Neuronal stem cell (in vitro differentiated cells): ENCODE results near the gene MSX2.

Experiments used
- DNase-seq: peaks from one replicate; pipeline ENCODE4 v3.0.0-alpha.2; 2013; ENCODE audit warnings: low spot score
- H2AFZ ChIP-seq: one replicate; pipeline ENCODE4 v1.6.1; 2013; ENCODE audit warnings: mild to moderate bottlenecking, low read length, inconsistent platforms
- H2AK5ac ChIP-seq: 2 replicates; pipeline ENCODE4 v1.6.1; 2013; ENCODE audit warnings: low read depth, mild to moderate bottlenecking, inconsistent platforms, low read length, moderate library complexity, mixed read lengths
- H2BK120ac ChIP-seq: 2 replicates; pipeline ENCODE4 v1.6.1; 2013; ENCODE audit warnings: low read depth, mild to moderate bottlenecking, inconsistent platforms, low read length, moderate library complexity, mixed read lengths
- H2BK12ac ChIP-seq: one replicate; pipeline ENCODE4 v1.6.1; 2013; ENCODE audit warnings: low read length, inconsistent platforms
- H2BK15ac ChIP-seq: 2 replicates; pipeline ENCODE4 v1.6.1; 2013; ENCODE audit warnings: mild to moderate bottlenecking, low read length, inconsistent platforms, mixed read lengths
- H2BK5ac ChIP-seq: one replicate; pipeline ENCODE4 v1.6.1; 2013; ENCODE audit warnings: inconsistent platforms, mild to moderate bottlenecking, low read length, moderate library complexity
- H3K14ac ChIP-seq: one replicate; pipeline ENCODE4 v1.6.1; 2013; ENCODE audit warnings: low read length, inconsistent platforms
- H3K18ac ChIP-seq: 2 replicates; pipeline ENCODE4 v1.6.1; 2013; ENCODE audit warnings: low read length, inconsistent platforms
- H3K23ac ChIP-seq: 2 replicates; pipeline ENCODE4 v1.6.1; 2013; ENCODE audit warnings: low read depth, mild to moderate bottlenecking, mixed read lengths, low read length, inconsistent platforms; ENCODE audit not compliant: poor library complexity
- H3K27ac ChIP-seq: replicated peaks from 3 replicates; pipeline ENCODE4 v1.5.1; 2013; ENCODE audit warnings: low read length, inconsistent platforms
- H3K27me3 ChIP-seq, 3 experiments: 2 replicates each; pipeline ENCODE4 v1.6.1; 2013; ENCODE audit warnings: low read length in 3 of 3, mild to moderate bottlenecking in 2 of 3, inconsistent platforms in 1 of 3, low read depth in 1 of 3, mixed read lengths in 1 of 3, moderate library complexity in 1 of 3; ENCODE audit not compliant: control insufficient read depth in 3 of 3, insufficient read depth in 3 of 3
- H3K36me3 ChIP-seq, 2 donors: replicated peaks in 1 of 2; 2 replicates each; pipeline ENCODE4 v1.6.1; 2013; ENCODE audit warnings: low read length in 2 of 2; ENCODE audit not compliant: control insufficient read depth in 2 of 2, insufficient read depth in 2 of 2
- H3K4ac ChIP-seq: 2 replicates; pipeline ENCODE4 v1.6.1; 2013; ENCODE audit warnings: inconsistent platforms, mild to moderate bottlenecking, low read length, moderate library complexity
- H3K4me1 ChIP-seq, 2 donors: 1 replicate in 1 of 2; 2 replicates in 1 of 2; pipeline ENCODE4 v1.6.1; 2013; ENCODE audit warnings: low read length in 2 of 2, low read depth in 1 of 2; ENCODE audit not compliant: control insufficient read depth in 2 of 2, insufficient read depth in 1 of 2
- H3K4me2 ChIP-seq: one replicate; pipeline ENCODE4 v1.6.1; 2013; ENCODE audit warnings: mild to moderate bottlenecking, low read length, inconsistent platforms; ENCODE audit not compliant: insufficient read depth, poor library complexity, severe bottlenecking
- H3K4me3 ChIP-seq, 2 donors: 2 replicates each; pipeline ENCODE4 v1.5.1; 2013; ENCODE audit warnings: low read length in 2 of 2, mild to moderate bottlenecking in 2 of 2, inconsistent platforms in 1 of 2, moderate library complexity in 1 of 2
- H3K79me1 ChIP-seq: one replicate; pipeline ENCODE4 v1.6.1; 2013; ENCODE audit warnings: low read depth, mild to moderate bottlenecking, inconsistent platforms, low read length, moderate library complexity
- H3K9ac ChIP-seq: one replicate; pipeline ENCODE4 v1.6.1; 2013; ENCODE audit warnings: mild to moderate bottlenecking, low read depth, low read length, inconsistent platforms; ENCODE audit not compliant: poor library complexity
- H3K9me3 ChIP-seq, 2 donors: replicated peaks in 1 of 2; 2 replicates each; pipeline versions ENCODE3 to v1.6.1; 2013; ENCODE audit warnings: low read length in 2 of 2, mild to moderate bottlenecking in 2 of 2, inconsistent platforms in 1 of 2, low read depth in 1 of 2, mixed read lengths in 1 of 2, moderate library complexity in 1 of 2; ENCODE audit not compliant: control insufficient read depth in 2 of 2, insufficient read depth in 1 of 2
- H4K8ac ChIP-seq: one replicate; pipeline ENCODE4 v1.6.1; 2013; ENCODE audit warnings: low read depth, mild to moderate bottlenecking, inconsistent platforms, low read length, moderate library complexity
- H4K91ac ChIP-seq: one replicate; pipeline ENCODE4 v1.6.1; 2013; ENCODE audit warnings: low read length, low read depth, mild to moderate bottlenecking, inconsistent platforms; ENCODE audit not compliant: poor library complexity
- WGBS, 2 donors: extraction: QIAGEN DNeasy Blood & Tissue Kit; methylation state at CpG; one replicate each; pipeline ENCODE4 v1.1.7; 2013; ENCODE audit warnings: missing lambda C conversion rate in 2 of 2, mixed read lengths in 1 of 2; ENCODE audit not compliant: insufficient read length in 2 of 2, insufficient replicate concordance in 1 of 2; ENCODE audit errors: extremely low coverage in 2 of 2; 5-methylcytosine and 5-hydroxymethylcytosine counted together

The MSX2 gene

DNA sequence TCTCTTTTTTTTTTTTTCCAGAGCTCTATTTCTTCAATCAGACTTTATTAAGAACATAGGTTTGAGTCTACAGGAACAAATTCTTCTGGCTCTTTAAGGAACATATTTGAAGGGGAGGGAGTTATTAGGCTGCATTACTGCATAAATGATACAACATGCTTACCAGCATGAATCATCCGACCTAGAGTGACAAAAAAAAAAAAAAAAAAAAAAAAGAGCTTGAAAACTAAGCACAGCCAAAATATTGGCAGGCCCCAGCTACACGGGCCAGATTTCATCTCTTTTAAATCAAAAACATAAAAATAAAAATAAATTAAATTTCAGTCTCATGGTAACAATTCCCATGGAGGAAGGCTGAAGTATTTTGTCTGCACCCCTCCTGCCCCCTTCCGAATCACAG is 26.3 kb downstream of the MSX2 start:
- Histone ChIP-seq H3K18ac (no peak overlapping the region), H2AK5ac (no peak overlapping the region), H3K4me2 (peak overlapping the region; percentile 96), H3K4ac (no peak overlapping the region), H2AFZ (peak overlapping the region; percentile 82), H3K9ac (no peak overlapping the region), H3K14ac (no peak overlapping the region), H2BK15ac (no peak overlapping the region), H4K8ac (no peak overlapping the region), H4K91ac (no peak overlapping the region), H3K79me1 (no peaks in the 10 kb centered on the region), H3K4me1 (no peaks in the 10 kb centered on the region), H3K9me3 (no peaks in the 10 kb centered on the region), H2BK12ac (no peak overlapping the region), H3K36me3 (no peaks in the 10 kb centered on the region), H2BK120ac (no peak overlapping the region), H3K27ac (no peak overlapping the region), H3K27me3 (peaks cover 5 to 70% (median 40%) of the 10 kb centered on the region in 3 experiments), H3K23ac (no peak overlapping the region), H2BK5ac (no peak overlapping the region), H3K4me3 (no peak overlapping the region)
- no peak for DNase-seq
- WGBS, 2 donors = no CpG with 5 or more reads among the region's 3 CpGs

DNA sequence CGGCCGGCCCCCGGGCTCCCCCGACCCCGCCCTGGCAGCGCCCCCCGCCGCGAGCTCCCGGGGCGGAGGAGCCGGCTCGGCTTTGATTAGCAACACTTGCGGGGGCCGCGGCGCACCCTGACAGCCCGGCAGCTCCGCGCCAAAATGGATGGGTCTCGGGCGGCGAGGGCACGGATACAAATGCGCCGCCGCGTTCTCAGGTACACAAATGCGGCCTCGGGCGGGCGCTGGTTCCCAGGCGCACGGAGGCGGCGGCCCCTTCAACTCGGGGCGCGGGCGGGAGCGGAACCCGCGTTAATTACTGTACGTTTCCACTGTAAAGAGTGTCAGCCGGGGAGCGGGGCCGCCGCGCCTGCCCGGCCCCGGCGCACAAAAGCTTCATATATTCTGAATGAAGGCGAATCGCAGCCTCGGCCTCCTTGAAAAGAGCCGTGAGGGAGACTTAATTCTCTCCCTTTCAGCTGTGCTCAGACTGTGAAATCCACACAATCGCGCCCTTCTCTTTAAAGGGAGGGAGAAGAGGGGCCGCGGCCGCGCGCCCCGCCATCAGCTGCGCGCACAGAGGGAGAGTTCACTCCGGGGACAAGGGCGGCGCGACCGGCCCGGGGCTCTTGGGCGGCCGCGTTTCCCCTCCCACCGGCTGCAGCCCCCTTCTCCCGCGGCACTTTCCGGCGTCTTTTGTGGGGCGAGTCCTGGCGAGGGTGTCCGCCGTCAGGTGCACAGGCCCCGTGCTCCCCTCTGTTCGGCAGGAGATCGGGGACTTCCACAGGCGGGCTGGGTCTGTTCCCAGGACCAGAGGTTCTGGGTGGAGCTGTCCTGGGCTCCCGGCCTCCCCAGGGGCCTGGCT is 27.0 kb downstream of the MSX2 start:
- Histone ChIP-seq H3K27ac (no peak overlapping the region), H2BK120ac (no peak overlapping the region)

DNA sequence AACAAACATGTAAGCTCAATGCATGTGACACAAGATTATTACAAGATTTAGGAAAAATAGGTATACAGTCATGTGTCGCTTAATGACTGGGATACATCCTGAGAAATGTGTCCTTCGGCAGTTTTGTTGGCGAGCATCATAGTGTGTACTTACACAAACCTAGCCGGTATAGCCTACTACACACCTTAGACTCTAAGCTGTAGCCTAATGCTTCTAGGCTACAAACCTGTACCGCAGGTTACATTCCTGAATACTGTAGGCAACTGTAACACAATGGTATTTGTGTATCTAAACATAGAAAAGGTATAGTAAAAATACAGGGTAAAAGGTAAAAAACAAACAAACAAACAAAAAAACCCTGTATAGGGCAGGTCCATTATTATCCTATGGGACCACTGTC is 27.7 kb downstream of the MSX2 start:
- no peaks in the 10 kb centered on the region for H3K4me1 ChIP-seq
- no peak overlapping the region for H4K91ac ChIP-seq
- no peak overlapping the region for H3K27ac ChIP-seq

More for the DNA sequence above, 27.0 kb downstream of the MSX2 start:
- Histone ChIP-seq H3K14ac (no peak overlapping the region), H3K4me2 (peak overlapping the region; percentile 96), H2AFZ (peak overlapping the region; percentile 82), H2BK5ac (no peak overlapping the region), H3K9me3 (no peaks in the 10 kb centered on the region), H2AK5ac (no peak overlapping the region), H2BK12ac (no peak overlapping the region), H3K9ac (peak overlapping the region; percentile 61), H3K23ac (no peak overlapping the region), H4K91ac (no peak overlapping the region), H3K18ac (peak overlapping the region; percentile 86), H3K36me3 (no peaks in the 10 kb centered on the region), H3K4ac (no peak overlapping the region), H3K4me3 (peak overlapping the region; percentile 20 to 71), H4K8ac (no peak overlapping the region), H3K27me3 (peaks cover 5 to 64% (median 40%) of the 10 kb centered on the region in 3 experiments), H3K4me1 (no peaks in the 10 kb centered on the region), H2BK15ac (peak overlapping the region; percentile 24), H3K79me1 (no peaks in the 10 kb centered on the region)
- no CpG with 5 or more reads among the region's 89 CpGs for WGBS, 2 donors
- peak; percentile 52 for DNase-seq

DNA sequence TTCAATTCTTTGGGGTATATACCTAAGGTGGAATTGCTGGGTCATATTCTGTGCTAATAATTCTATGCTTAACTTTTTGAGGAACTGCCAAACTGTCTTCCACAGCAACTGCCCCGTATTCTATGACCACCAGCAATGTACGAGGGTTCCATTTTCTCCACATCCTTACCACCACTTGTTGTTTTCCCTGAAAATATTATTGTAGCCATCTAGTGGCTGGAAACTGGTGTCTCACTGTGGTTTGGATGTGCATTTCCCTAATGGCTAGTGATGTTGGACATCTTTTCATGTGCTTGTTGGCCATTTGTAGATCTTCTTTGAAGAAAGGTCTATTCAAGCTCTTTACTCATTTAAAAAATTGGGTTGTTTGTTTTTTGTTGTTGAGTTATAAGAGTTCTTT is 30.7 kb downstream of the MSX2 start:
- no peak overlapping the region for H2AK5ac ChIP-seq
- no peak overlapping the region for H3K4me3 ChIP-seq
- H3K36me3 ChIP-seq = no peaks in the 10 kb centered on the region
- H3K18ac ChIP-seq = no peak overlapping the region
- no peaks in the 10 kb centered on the region for H3K79me1 ChIP-seq
- H3K27me3 ChIP-seq = peaks cover 4 to 39% (median 25%) of the 10 kb centered on the region in 3 experiments
- H4K8ac ChIP-seq = no peak overlapping the region
- no peak overlapping the region for H2BK5ac ChIP-seq
- H2AFZ ChIP-seq = no peak overlapping the region
- H3K4me1 ChIP-seq = no peaks in the 10 kb centered on the region
- H3K14ac ChIP-seq = no peak overlapping the region
- H3K23ac ChIP-seq = no peak overlapping the region
- H2BK120ac ChIP-seq = no peak overlapping the region
- H3K4ac ChIP-seq = no peak overlapping the region
- no CpG with 5 or more reads among the region's 2 CpGs for WGBS, 2 donors
- no peak overlapping the region for H4K91ac ChIP-seq
- no peak for DNase-seq
- H3K4me2 ChIP-seq = no peak overlapping the region
- H2BK12ac ChIP-seq = no peak overlapping the region
- H3K27ac ChIP-seq = no peak overlapping the region
- no peak overlapping the region for H2BK15ac ChIP-seq
- no peak overlapping the region for H3K9ac ChIP-seq
- no peaks in the 10 kb centered on the region for H3K9me3 ChIP-seq

More for the DNA sequence above, 27.7 kb downstream of the MSX2 start:
- Histone ChIP-seq H2BK12ac (no peak overlapping the region), H3K4me3 (no peak overlapping the region), H2BK5ac (no peak overlapping the region), H3K14ac (no peak overlapping the region), H2BK120ac (no peak overlapping the region), H3K4ac (no peak overlapping the region), H3K4me2 (no peak overlapping the region), H3K9ac (no peak overlapping the region), H3K23ac (no peak overlapping the region), H3K79me1 (no peaks in the 10 kb centered on the region), H2AFZ (no peak overlapping the region), H3K27me3 (peaks cover 5 to 61% (median 40%) of the 10 kb centered on the region in 3 experiments), H3K36me3 (no peaks in the 10 kb centered on the region), H3K9me3 (no peaks in the 10 kb centered on the region), H3K18ac (no peak overlapping the region), H4K8ac (no peak overlapping the region), H2AK5ac (no peak overlapping the region), H2BK15ac (no peak overlapping the region)
- WGBS, 2 donors = no CpG with 5 or more reads among the region's 5 CpGs
- no peak for DNase-seq
